CD4-positive, alpha-beta T cell treated with Interleukin-15 for 4 hours (primary cell): ENCODE results near the gene GSTT2.
"Not testable (repeated sequence)": the region's sequence is repeated elsewhere in the genome, so short reads cannot be mapped to it uniquely, and the experiment has no call there.

Experiments
- DNase-seq: peaks from one replicate; pipeline ENCODE4 v3.0.0-alpha.2; 2020; ENCODE audit warnings: low spot score

The GSTT2 gene

DNA sequence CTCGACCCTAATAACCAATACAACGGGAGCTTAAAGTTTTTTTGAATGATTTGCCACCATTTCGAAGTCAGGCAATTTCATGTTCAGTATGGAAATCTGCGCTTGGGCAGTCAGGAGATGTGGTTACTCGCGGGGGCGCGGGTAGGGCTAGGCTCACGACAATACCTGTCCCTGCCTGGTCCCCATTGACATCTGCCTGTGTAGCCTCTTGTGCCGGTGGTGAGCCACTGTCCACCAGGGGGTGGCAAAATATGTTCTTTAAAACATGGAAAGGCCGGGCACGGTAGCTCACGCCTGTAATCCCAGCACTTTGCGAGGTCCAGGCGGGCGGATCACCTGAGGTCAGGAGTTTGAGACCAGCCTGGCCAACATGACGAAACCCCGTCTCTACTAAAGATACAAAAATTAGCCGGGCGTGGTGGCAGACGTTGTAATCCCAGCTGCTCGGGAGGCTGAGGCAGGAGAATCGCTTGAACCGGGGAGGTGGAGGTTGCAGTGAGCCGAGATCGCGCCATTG is 5.0 kb upstream of the GSTT2 start:
- not testable (repeated sequence) for DNase-seq

DNA sequence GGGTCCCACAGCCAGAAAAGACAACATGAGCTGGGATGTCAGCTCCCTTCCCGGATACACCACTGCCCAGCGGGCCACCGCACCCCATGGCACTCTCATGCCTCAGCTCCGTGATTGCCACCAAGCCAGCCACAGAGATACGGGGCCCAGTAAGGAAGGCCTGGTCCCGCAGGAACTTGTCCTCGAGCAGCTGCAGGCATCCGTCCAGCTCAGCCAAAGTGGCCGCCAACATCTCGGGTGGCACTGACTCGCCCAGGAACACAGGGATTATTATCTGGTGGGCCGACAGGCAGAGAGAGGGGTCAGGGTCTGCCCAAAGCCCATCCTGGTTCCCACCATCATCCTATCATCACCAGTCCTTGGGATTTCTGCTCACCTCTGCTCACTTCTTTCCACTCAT is 2.6 kb upstream of the GSTT2 start:
- DNase-seq = not testable (repeated sequence)

DNA sequence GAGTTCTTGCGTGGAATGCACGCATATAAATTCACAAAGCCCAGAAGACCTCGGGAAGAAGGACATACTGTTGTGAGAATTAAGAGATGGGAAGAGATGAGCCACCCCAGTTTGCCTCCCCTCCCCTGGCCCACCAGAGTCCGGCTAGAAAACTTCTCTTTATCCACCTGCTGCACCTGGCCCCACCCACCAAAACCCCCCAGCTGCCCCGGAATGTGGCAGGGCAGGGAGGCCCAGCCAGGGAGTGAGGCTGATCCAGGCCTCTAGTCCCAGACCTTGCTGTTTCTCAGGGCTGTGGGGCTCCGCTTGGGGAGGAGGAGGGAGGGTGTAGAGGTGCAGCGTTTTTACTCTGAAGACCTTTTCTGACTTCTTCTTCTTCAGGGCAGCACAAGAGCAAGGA is 633 bp downstream of the GSTT2 start:
- not testable (repeated sequence) for DNase-seq

DNA sequence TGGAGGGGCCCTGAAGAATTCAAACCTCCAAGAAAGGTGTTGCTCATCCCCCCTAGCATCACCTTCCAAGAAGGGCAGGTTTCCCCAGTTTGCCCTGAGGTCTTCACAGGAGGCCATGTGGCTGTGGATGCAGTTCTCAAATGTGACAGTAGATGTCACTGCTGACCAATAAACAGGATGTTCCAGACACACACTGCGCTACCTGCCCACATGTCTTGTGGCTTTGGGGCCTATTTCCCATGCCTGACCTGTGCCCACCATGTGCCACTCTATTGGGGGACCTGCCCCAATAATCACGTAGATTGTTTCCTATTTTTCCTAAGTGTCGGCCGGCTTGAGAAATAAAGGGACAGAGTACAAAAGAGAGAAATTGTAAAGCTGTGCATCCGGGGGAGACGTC is 4.5 kb downstream of the GSTT2 start:
- no peak for DNase-seq

DNA sequence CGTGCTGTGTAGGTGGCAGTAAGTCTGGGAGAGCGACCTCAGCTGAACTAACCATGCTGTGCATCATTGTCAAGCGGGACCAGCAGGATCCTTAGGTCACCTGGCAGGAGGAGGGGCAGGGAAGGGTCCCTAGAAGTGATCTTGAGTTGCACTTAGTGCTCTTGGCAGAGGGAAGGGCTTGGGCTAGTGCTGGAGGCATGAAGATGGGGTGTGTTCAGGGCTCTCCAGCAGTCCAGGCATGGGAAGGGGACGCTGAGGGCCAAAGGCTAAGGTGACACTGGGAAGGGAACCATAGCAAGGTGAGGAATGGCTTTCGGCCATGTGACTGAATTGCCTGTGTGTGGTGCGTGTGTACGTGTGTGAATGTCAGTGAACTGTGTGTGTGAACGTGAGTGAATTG is 6.2 kb downstream of the GSTT2 start:
- not testable (repeated sequence) for DNase-seq

DNA sequence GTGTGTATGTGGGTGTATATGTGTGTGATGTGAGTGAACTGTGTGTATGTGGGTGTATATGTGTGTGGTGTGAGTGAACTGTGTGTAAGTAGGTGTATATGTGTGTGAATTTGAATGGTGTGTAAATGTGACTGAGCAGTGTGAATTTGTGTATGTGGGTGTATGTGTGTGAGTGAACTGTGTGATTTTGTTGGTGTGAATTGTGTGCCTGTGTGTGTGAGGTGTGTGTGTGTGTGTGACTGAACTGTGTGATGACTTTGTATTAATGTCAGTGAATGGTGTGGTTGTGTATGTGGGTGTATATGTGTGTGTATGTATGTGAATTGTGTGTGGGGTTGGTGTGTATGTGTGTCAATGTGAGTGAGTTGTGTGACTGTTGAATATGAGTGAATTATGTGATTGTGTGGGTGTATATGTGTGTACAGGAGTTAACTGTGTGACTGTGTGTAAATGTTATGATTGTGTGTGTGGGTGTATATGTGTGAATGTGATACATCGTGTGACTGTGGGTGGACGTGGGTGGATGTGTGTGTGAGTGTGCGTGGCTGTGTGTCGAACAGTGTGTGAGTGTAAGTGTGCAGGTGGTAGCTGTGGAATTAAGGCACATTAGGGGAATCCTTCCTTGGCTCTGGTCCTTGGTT is 6.7 kb downstream of the GSTT2 start:
- DNase-seq = not testable (repeated sequence)

DNA sequence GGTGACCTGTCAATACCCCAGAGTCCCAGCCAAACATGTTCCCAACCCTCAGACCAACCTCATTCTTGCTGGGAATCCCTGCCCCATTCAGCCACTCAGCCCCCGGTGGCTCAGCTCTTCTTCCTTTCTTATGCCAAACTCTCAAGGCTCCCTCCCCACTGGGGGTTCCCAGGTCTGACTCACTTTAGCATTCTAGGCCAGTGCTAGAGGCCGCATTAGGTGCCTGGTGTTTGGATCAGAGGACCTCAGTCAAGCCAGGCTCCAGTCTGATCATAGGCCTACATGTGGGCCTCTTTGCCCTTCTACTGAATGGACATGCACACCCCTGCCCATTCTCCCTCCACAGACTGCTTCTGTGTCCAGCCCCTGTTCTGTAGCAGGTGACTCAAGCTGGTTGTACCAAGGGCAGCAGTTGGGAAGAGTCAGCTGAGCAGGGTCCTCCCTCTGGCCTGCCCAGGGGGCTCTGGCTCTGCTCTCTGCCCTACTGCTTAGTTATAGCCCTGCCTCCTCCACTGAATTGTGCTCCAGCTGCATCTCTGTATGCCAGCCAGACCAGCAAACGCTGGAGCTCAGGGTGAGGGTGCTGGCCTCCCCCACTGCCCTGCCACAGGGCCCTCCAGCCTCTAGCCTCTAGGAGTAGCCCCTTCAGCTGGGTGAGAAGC is 9.8 kb downstream of the GSTT2 start:
- not testable (repeated sequence) for DNase-seq

- DNase-seq = not testable (repeated sequence)
These were observed 13.1 kb downstream of the GSTT2 start for GRCh38 chr22:23993080-23993479.

DNA sequence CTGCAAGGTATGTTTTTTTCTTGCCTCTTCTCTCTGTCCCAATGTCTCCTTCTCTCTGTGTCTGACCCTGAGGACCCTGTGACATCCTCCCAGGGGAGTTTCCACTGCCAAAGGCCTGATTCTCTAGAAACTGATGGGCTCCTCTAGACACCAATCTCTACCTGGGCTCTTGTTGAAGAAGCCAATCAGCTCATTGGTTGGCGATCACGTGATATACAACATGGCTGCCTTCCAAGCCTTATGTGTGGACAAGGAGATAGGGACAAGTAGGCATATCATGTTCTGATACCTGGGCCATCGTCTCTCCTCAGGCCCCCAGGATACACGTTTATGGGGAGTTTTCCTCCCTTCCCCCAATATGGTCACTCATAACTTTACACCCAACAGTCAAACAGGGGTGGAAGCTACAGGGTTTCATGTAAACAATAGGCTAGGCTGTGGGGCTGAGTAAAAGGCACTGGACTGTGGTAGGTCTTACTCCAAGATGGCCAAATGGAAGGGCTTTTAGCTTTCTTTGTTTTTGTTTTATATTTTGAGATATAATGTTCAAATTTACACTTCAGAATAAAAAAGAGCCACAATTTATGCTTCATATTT is 13.7 kb downstream of the GSTT2 start:
- not testable (repeated sequence) for DNase-seq

GRCh38 chr22:23997092-23997491 is 17.2 kb downstream of the GSTT2 start:
- no peak for DNase-seq

DNA sequence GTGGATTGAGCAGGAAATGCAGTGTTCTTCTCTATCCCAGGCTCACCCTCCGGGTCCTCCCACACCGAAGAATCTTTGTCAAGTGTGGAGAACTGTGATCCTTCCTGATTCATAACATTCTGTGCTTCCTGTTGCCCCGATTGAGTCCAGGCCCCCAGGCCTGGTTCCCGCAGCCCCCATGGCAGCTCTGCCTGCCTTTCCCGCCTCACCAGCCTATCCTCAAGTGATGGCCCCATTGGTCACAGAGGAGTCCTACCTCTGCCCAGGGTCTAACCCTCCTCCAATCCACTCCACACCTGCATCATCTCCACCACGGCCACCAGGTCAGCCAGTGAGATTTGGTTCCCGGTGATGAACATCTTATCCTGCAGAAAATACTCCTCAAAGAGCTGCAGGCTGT is 19.8 kb downstream of the GSTT2 start:
- DNase-seq = not testable (repeated sequence)

- no peak for DNase-seq
These were observed 21.4 kb downstream of the GSTT2 start for GRCh38 chr22:24001314-24001713.

DNA sequence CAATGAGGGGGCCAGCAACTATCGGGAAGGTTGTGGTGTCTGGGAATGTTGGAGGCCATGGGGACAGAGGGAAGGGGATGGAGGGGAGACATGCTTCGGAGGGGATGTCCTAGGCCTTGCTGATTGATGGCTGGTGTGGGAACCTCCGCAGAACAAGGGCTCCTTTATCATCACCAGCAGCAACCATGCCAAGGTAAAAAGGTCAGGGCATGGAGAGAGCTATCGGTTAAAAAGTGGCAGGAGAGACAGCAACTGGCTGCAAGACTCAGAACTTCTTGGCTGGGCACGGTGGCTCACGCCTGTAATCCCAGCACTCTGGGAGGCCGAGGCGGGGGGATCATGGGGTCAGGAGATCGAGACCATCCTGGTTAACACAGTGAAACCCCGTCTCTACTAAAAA is 22.3 kb downstream of the GSTT2 start:
- no peak for DNase-seq

DNA sequence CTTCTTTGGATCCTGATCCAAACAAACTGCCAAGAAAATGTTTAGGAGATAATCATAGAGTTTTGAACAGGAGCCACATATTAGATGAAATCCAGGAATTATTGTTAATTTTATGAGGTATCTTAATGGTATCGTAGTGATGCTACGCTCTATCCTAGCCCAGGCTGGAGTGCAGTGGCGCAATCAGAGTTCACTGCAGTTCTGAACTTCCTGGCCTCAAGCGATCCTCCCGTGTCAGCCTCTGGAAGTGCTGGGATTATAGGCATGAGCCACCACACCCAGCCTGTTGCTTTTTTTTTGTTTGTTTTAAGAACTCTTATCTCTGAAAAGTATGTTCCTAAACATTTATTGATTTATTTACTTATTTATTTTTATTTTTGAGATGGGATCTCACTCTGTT is 22.9 kb downstream of the GSTT2 start:
- DNase-seq = no peak

- DNase-seq = no peak
These were observed 24.0 kb downstream of the GSTT2 start for GRCh38 chr22:24003887-24004286.

- DNase-seq = no peak
These were observed 25.3 kb downstream of the GSTT2 start, which contains the start of gene GSTT4 for GRCh38 chr22:24005201-24005600. Gene GSTT4 (minus strand): TSS chr22:24005453. CDS start chr22:24005356, 97 bp downstream.

- no peak for DNase-seq
These were observed 26.4 kb downstream of the GSTT2 start for GRCh38 chr22:24006207-24006913.

GRCh38 chr22:24006914-24007214 is 26.9 kb downstream of the GSTT2 start:
- DNase-seq = no peak

GRCh38 chr22:24007253-24008021 is 27.5 kb downstream of the GSTT2 start:
- DNase-seq = no peak

DNA sequence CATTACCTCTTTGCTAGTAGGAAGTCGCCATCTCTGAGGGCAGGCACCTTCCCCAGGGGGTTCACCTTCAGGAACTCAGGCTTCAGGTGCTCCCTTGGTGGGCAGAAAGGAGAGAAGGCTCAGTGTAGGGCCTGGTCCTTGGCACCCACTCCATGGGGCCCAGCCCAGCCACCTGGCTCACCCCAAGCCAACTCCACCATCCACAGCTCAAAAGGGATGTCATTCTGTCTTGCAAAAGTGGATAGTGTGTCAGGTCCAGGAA is 28.0 kb downstream of the GSTT2 start:
- DNase-seq = no peak

GRCh38 chr22:24008381-24009226 is 28.7 kb downstream of the GSTT2 start:
- no peak for DNase-seq
